ENCODE data around the gene CCDC182.

CCDC182 gene

GRCh38 chr17:57746221-57746620, 1.1 kb upstream of the CCDC182 start:
- no peak for DNase-seq (ENCODE audit: low read depth)
- H3K4me3 ChIP-seq (ENCODE audit: low read length): no peak overlapping the region
- no peak for TF ChIP-seq CTCF (IDR thresholded peaks at IDR 0.05; ENCODE audit: insufficient read depth, low read depth, low read length, missing control alignments)

GRCh38 chr17:57744195-57745170, 616 bp downstream of the CCDC182 start:
- no peak overlapping the region for H3K4me3 ChIP-seq (ENCODE audit: low read length)
- no peak for TF ChIP-seq CTCF (IDR thresholded peaks at IDR 0.05; ENCODE audit: insufficient read depth, low read depth, low read length, missing control alignments)
- no peak for DNase-seq (ENCODE audit: low read depth)

- DNase-seq (ENCODE audit: low read depth): no peak
- H3K4me3 ChIP-seq (ENCODE audit: low read length): no peak overlapping the region
- no peak for TF ChIP-seq CTCF (IDR thresholded peaks at IDR 0.05; ENCODE audit: insufficient read depth, low read depth, low read length, missing control alignments)
Observed at GRCh38 chr17:57740235-57740528, 4.9 kb downstream of the CCDC182 start.

- TF ChIP-seq CTCF (IDR thresholded peaks at IDR 0.05; ENCODE audit: insufficient read depth, low read depth, low read length, missing control alignments): peak; percentile 71
- H3K4me3 ChIP-seq (ENCODE audit: low read length): no peak overlapping the region
- peak; percentile 70 for DNase-seq (ENCODE audit: low read depth)
Observed at GRCh38 chr17:57739402-57740234, 5.5 kb downstream of the CCDC182 start.

DNA sequence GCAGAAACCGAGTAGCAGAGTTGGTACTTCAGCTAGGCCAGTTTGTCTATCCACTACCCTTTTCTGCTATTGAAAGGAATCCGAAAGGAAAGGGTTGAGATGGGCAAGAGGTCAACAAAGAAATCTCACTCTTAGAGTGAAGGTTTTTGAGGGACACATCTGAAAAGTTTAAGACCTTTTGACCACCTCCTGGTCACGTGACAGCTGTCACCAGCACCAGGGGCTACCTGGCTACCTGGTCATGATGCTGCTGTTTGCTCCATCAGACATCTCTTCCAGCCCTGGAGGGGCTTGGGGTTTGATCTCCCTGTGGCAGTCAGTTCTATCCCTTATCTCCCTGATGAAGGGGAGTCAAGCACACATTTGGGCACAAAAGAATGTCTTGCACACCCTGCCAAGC, 7.6 kb downstream of the CCDC182 start:
- H3K4me3 ChIP-seq (ENCODE audit: low read length): no peak overlapping the region
- DNase-seq (ENCODE audit: low read depth): no peak
- no peak for TF ChIP-seq CTCF (IDR thresholded peaks at IDR 0.05; ENCODE audit: insufficient read depth, low read depth, low read length, missing control alignments)

DNA sequence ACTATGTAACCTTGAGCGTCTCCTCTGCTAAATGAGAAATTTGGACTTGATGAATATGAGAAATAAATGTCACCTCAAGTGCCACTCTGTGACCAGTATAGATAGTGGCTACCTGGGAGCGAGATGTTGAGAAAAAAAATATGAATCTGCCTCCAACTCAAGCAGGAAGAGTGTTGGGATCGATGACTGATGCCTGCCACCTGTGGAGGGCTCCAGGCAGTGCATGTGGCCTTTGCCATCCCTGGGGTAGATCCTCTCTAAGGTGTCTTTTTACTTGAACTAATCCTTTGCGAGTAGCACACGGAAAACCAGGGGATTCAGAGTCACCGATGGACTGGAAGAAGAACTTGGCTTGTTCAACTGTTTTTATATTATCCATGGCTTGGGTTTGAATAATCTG, 9.4 kb downstream of the CCDC182 start:
- peak; percentile 59 for TF ChIP-seq CTCF (IDR thresholded peaks at IDR 0.05; ENCODE audit: insufficient read depth, low read depth, low read length, missing control alignments)
- peak; percentile 33 for DNase-seq (ENCODE audit: low read depth)
- H3K4me3 ChIP-seq (ENCODE audit: low read length): no peak overlapping the region
